Activated T-helper 2 cell treated with anti-CD3 and anti-CD28 coated beads, Interferon-gamma antibody, Interleukin-2, Interleukin-4, amounts not matched to agents 10 μg/mL and 5 μg/mL and 100 μg/mL, durations not matched to agents 14 hours and 24 hours and 36 hours (primary cell): Measurements from ENCODE around the gene RAB4A. TPM values are rescaled to one million over a fixed set of nuclear protein-coding genes. Genes with fewer than 3 reads are reported as not detected.
A peak's percentile ranks its signal among the peaks of the same experiment; 100 is the strongest.

ENCODE experiments used
- DNase-seq: peaks from one replicate; pipeline ENCODE4 v3.0.0; 2021; ENCODE audit warnings: low spot score
- H3K27ac Mint-ChIP-seq: one replicate; pipeline ENCODE4 v1.8.0; 2021; ENCODE audit warnings: mixed read lengths
- H3K27me3 Mint-ChIP-seq: one replicate; pipeline ENCODE4 v1.8.0; 2021; ENCODE audit warnings: low read depth, mixed read lengths
- H3K36me3 Mint-ChIP-seq: one replicate; pipeline ENCODE4 v1.8.0; 2021; ENCODE audit warnings: low read depth, mixed read lengths
- H3K4me1 Mint-ChIP-seq: one replicate; pipeline ENCODE4 v1.8.0; 2021; ENCODE audit warnings: low read depth, mixed read lengths
- H3K4me3 Mint-ChIP-seq: one replicate; pipeline ENCODE4 v1.8.0; 2021; ENCODE audit warnings: low read depth, mild to moderate bottlenecking, moderate library complexity, mixed read lengths
- H3K9me3 Mint-ChIP-seq: one replicate; pipeline ENCODE4 v1.8.0; 2021; ENCODE audit warnings: mixed read lengths
- intact Hi-C: fragments of 100-400 bp; cut with micrococcal nuclease; formaldehyde crosslinking; loops from one replicate; pipeline ENCODE4 v1.15.1; 2023
- total RNA-seq: library from RNA; stranded (reverse); gene quantifications from 2 replicates; pipeline ENCODE4 v1.2.3, GENCODE V29; 2022

The RAB4A gene
- total RNA-seq, 1 donor from 2014 or later = 25.7 TPM

DNA sequence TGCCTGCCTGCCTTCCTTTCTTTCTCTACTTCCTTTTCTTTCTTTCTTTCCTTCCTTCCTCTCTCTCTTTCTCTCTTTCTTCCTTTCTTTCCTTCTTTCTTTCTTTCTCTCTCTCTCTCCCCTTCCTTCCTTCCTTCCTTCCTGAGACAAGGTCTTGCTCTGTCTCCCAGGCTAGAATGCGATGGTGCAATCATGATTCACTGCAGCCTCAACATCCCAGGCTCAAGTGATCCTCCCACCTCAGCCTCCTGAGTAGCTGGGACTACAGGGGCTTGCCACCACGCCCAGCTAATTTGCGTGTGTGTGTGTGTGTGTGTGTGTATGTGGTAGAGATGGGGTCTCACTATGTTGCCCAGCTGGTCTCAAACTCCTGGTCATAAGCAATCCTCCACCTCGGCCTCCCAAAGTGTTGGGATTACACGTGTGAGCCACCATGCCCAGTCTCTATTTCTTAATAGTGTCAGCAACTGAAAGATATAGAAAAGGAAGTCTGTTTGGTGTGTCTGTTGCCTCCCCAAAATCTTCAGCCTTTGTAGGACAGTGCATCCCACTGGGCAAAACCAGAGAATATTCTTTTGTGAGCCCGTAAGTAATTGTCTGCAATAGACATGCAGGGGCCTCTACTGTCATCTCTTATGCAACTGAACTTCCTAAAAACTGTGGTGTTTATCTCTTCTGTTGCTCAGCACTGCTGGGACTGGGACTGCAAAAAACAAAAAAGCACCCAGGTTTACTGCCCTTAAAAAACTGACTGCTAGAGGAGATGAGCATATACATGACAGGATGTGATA is 20.9 kb upstream of the RAB4A start:
- Mint-ChIP-seq H3K9me3 (no peaks in the 10 kb centered on the region), H3K27ac (no peak overlapping the region), H3K27me3 (peaks cover 6% of the 10 kb centered on the region), H3K36me3 (no peaks in the 10 kb centered on the region), H3K4me1 (peaks cover 39% of the 10 kb centered on the region), H3K4me3 (no peak overlapping the region)
- no peak for DNase-seq
- intact Hi-C loops = loop anchor here (5.0 to 10.0 kb wide), 2 partner anchors 375 to 513 kb away; partner anchors contain the start of genes RHOU, TAF5L and URB2

DNA sequence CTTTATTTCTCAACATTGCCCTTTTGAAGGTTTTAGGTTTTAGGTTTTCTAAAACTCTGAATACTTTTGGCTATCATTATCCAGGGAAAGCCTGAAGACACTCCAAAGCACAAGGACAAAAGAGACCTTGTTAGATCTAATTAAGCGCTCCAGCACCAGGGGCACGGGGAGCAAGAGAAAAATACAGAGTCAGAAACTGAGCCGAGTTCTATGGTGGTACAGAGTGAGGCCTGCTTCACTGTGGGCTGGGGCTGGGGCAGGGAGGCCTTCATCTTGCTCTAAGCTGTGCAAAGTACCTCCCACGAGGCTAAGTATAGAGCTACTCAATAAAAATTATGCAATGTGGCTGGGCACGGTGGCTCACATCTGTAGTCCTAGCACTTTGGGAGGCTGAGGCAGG is 19.7 kb upstream of the RAB4A start:
- peaks cover 43% of the 10 kb centered on the region for H3K4me1 Mint-ChIP-seq
- H3K27me3 Mint-ChIP-seq = peaks cover 3% of the 10 kb centered on the region
- no peak overlapping the region for H3K4me3 Mint-ChIP-seq
- H3K27ac Mint-ChIP-seq = peak overlapping the region; percentile 24
- H3K9me3 Mint-ChIP-seq = no peaks in the 10 kb centered on the region
- intact Hi-C loops = loop anchor here (5.0 to 10.0 kb wide), 2 partner anchors 374 to 514 kb away; partner anchors contain the start of genes RHOU, TAF5L and URB2
- no peak for DNase-seq
- no peaks in the 10 kb centered on the region for H3K36me3 Mint-ChIP-seq

DNA sequence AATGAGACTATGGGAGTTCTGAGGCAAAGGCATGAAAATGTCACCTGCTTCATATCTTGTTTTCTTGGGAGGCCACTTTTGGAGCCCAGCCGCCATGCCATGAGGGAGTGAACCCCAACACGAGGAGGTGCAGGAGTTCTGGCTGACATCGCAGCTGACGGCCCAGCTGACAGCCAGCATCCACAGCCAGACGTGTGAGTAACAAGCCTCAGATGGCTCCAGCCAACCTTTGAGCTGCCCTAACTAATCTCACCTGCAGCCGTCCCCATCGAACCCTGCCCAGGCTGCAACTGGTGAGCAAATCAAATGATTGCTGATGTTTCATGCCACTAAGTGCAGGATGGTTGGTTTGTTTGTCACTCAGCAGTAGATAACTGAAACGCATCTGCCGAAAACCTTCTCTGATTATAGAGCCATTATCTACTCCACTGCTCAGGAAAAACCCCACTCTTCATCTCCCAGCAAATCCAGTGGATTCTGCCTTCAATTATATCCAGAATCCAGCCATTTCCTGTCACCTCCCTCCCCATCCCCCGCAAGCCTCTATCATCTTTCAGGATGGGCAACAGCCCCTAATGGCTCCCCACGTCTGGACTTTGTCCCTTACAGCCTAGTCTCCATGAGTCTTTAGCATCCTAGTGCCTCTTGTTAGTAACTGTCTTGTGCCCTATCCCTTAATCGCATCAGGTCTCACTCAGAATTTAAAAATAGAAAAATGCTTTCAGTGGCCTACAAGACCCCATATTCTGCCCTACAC is 18.5 kb upstream of the RAB4A start:
- H3K9me3 Mint-ChIP-seq = no peaks in the 10 kb centered on the region
- no peak overlapping the region for H3K4me3 Mint-ChIP-seq
- H3K36me3 Mint-ChIP-seq = no peaks in the 10 kb centered on the region
- H3K27ac Mint-ChIP-seq = peak overlapping the region; percentile 90
- peaks cover 5% of the 10 kb centered on the region for H3K27me3 Mint-ChIP-seq
- intact Hi-C loops = loop anchor here (2.0 to 10.0 kb wide), 3 partner anchors 188 to 515 kb away; partner anchors contain the start of genes RHOU, TAF5L and URB2
- H3K4me1 Mint-ChIP-seq = peaks cover 43% of the 10 kb centered on the region
- no peak for DNase-seq

DNA sequence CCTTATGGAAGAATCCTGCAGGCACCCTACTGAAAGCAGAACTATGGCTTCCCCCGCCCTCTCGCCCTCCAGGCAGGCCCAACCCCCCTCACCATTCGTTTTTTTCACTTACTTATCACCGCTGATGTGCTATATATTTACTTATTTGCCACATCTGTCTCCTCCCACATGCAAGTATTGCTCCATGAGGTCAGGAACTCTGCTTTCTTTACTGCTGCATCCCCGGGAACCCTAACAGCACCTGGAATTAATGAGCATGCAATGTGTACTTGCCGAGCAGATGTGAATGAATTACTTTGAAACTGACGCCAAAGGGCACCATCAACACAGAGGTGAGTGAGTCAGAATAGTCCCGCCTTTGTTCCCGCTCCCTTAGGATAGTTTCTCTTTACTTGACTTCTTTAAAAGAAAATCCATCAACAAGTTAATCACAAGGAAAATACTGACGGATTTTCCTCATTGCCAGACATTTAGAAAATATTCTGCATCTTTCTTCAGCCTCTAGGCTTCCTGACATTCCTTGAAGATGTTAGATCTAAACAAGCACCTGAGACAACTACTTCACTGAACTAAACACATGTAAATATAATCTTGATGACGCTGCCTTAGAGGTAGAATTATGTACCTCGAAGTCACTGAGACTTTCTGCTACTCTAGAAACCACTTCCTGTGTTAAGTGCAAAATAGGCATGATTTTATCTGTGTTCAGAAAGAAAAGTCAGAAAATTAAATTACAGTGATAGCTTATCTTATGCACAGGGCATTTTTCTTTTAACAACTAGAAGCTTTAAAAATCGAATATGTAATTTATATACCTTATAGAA is 17.5 kb upstream of the RAB4A start:
- peak overlapping the region; percentile 90 for H3K27ac Mint-ChIP-seq
- H3K4me3 Mint-ChIP-seq = peak overlapping the region; percentile 73
- no peak for DNase-seq
- no peaks in the 10 kb centered on the region for H3K9me3 Mint-ChIP-seq
- H3K4me1 Mint-ChIP-seq = peaks cover 50% of the 10 kb centered on the region
- H3K36me3 Mint-ChIP-seq = no peaks in the 10 kb centered on the region
- intact Hi-C loops = loop anchor here (2.0 to 10.0 kb wide), 3 partner anchors 187 to 516 kb away; partner anchors contain the start of genes RHOU, TAF5L and URB2
- peaks cover 5% of the 10 kb centered on the region for H3K27me3 Mint-ChIP-seq

DNA sequence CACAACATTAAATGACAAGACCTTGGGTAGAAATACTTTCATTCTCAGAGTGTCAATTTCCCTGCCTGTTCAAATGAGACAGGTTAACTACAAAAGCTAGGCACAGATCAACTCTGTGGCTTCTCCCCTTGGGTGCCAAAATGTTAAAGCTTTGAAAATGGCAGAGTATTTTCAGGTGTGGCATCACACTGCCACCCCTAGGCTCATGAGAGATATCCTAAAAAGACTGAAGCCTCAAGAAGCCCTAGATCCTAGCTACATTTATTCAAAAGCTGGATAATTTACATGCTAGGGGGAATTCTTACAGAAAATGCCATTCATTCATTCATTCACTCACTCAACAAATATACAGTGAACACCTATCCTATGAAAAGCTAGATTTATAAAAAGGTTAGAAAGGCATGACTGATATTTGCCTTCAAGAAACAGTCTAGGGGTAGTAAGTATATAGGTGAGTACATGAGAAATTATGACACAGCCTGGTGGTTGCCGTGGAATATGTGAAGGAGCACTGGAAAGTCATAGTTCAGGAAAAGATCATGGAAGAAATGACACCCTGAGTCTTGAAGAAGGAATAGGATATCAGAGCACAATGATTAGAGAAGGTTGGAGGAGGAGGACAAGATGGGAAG is 15.9 kb upstream of the RAB4A start:
- Mint-ChIP-seq H3K9me3 (no peaks in the 10 kb centered on the region), H3K27ac (peak overlapping the region; percentile 4), H3K4me3 (no peak overlapping the region), H3K4me1 (peaks cover 44% of the 10 kb centered on the region), H3K27me3 (peaks cover 2% of the 10 kb centered on the region), H3K36me3 (no peaks in the 10 kb centered on the region)
- intact Hi-C loops = loop anchor here (5.0 to 10.0 kb wide), 2 partner anchors 370 to 518 kb away; partner anchors contain the start of genes RHOU, TAF5L and URB2
- no peak for DNase-seq

DNA sequence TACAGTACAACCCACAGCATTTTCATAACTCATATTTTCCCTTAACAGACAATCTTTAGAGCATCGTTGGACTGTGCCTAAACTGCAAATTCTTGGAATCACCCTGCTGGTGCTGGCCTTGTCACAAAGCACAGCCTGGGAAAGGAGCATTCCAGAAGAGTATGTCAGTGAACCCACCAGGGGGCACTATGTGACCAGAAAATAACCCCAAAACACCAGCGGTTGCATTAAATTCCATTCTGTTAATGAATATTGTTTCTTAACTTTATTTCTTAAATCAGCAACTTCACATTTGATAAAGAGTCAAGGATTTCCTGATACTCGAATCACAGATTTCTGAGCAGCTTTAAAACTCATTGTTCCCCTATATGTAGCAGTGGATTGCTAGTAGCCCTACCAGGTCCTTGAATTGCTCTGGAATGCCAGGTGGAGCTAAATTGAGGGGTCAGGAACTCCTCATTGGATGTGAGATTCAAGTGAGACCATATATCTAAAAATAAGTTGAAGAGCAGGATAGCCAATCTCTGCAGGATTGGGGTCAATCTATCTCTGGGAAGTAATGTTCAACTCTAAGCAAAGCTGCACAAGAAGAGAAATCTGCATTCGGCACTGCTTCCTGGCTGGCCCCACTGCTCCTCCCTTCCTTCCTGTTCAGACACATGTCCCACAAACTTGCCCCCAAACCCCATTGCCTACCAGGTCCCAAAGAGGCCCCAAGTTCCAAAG is 12.7 kb upstream of the RAB4A start:
- Mint-ChIP-seq H3K27ac (no peak overlapping the region), H3K36me3 (no peaks in the 10 kb centered on the region), H3K4me3 (no peak overlapping the region), H3K9me3 (no peaks in the 10 kb centered on the region), H3K4me1 (peaks cover 24% of the 10 kb centered on the region), H3K27me3 (peaks cover 2% of the 10 kb centered on the region)
- DNase-seq = peak; percentile 32
- intact Hi-C loops = loop anchor here (1.0 to 10.0 kb wide), 3 partner anchors 224 to 367 kb away; partner anchors contain the start of genes TAF5L and URB2

DNA sequence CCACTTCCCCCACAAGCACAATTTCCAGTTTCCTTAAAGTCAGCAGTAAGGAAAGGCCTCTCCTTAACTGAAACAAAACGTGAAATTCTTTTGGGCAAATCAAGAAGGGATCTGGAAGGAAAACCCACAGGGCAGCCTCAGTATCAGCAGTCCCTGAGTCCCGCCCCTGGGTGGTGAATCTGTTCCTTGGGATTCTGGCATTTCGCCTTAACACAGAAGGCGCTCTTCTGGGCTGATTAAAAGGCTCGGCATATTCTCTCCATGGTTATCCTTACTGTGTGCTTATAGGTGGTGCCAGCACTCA is 12.2 kb upstream of the RAB4A start:
- peaks cover 2% of the 10 kb centered on the region for H3K27me3 Mint-ChIP-seq

DNA sequence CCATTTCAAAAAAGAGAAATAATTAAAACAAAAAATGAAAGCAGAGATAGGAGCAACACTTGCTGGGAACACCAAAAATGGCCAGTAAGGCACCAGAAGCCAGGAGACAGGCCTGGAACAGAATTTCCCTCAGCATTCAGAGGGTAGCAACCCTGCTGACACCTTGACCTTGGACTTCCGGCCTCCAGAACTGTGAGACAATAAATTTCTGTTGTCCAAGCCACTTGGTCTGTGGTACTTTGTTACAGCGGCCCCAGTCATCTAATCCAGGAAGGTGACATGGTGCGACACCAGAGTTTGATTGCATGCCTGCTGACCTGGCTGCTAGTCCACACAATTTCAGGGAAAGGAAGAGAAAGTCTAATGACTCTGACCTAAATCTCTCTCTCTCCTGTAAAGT is 10.6 kb upstream of the RAB4A start:
- Mint-ChIP-seq H3K9me3 (no peaks in the 10 kb centered on the region), H3K27ac (no peak overlapping the region), H3K36me3 (no peaks in the 10 kb centered on the region), H3K4me1 (peaks cover 12% of the 10 kb centered on the region), H3K27me3 (peaks cover 2% of the 10 kb centered on the region), H3K4me3 (no peak overlapping the region)
- intact Hi-C loops = no loop called here
- DNase-seq = no peak

More for the DNA sequence above, 12.2 kb upstream of the RAB4A start:
- DNase-seq = no peak
- no peak overlapping the region for H3K27ac Mint-ChIP-seq
- intact Hi-C loops = loop anchor here (1.0 to 10.0 kb wide), 3 partner anchors 224 to 366 kb away; partner anchors contain the start of genes TAF5L and URB2
- H3K4me3 Mint-ChIP-seq = no peak overlapping the region
- no peaks in the 10 kb centered on the region for H3K36me3 Mint-ChIP-seq
- no peaks in the 10 kb centered on the region for H3K9me3 Mint-ChIP-seq
- H3K4me1 Mint-ChIP-seq = peaks cover 19% of the 10 kb centered on the region

DNA sequence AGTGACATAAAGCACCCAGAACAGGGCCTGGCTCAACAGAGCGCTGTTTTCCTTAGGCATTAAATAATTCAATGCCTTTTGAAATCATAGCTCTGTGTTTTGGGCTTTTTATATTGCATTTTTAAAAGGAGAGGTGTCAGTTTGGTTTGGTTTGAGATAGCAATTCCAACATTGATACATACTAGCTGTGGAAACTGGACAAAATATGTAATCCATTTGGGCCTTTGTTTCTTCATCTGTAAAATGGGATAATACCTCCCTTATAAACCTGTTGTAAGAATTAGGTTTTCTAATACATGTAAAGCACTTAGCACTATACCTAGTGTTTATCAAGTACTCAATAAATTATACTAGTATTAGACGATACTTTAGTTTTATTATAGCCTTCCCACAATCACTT is 8.7 kb upstream of the RAB4A start:
- Mint-ChIP-seq H3K9me3 (peaks cover 10% of the 10 kb centered on the region), H3K27me3 (peaks cover 3% of the 10 kb centered on the region)
- intact Hi-C loops = no loop called here

DNA sequence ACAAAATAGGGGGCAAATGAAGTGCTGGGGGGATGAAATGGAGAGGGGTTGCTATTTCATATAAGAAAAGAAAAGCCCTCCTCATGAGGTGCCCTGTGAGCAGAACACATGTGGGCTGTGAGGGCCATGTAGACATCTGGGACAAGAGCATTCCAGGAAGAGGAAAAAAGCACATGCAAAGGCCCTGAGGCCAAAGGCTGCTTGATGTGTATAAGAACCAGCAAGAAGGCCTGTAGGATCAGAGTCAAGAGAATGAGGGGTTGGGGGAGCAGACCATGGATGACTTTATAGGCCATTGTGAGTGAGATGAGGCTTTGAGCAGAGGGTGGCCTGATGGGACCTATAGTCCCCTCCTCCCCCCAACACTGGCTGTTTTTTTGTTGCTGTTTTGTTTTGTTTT is 7.7 kb upstream of the RAB4A start:
- DNase-seq = no peak
- Mint-ChIP-seq H3K27ac (no peak overlapping the region), H3K4me1 (peaks cover 12% of the 10 kb centered on the region), H3K9me3 (peaks cover 11% of the 10 kb centered on the region), H3K4me3 (no peak overlapping the region), H3K27me3 (peaks cover 3% of the 10 kb centered on the region), H3K36me3 (peaks cover 10% of the 10 kb centered on the region)
- intact Hi-C loops = no loop called here

More for the DNA sequence above, 8.7 kb upstream of the RAB4A start:
- no peak overlapping the region for H3K4me3 Mint-ChIP-seq
- peaks cover 18% of the 10 kb centered on the region for H3K4me1 Mint-ChIP-seq
- H3K36me3 Mint-ChIP-seq = peaks cover 10% of the 10 kb centered on the region
- H3K27ac Mint-ChIP-seq = no peak overlapping the region
- DNase-seq = no peak

DNA sequence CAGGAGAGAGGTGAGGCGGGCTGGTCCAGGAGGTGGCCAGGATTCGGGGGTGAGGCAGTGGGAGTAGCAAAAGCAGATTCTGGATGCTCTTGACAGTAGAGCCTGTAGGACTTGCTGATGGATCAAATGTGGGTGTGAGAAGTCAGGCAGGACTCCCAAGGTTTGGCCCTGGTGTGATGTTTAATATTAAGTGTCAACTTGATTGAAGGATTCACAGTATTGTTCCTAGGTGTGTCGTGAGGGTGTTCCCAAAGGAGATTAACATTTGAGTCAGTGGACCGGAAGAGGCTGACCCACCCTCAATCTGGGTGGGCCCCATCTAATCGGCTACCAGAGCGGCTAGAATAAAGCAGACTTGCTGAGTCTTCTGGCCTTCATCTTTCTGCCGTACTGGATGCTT is 6.8 kb upstream of the RAB4A start:
- Mint-ChIP-seq H3K27me3 (peaks cover 3% of the 10 kb centered on the region), H3K4me3 (no peak overlapping the region), H3K4me1 (peaks cover 8% of the 10 kb centered on the region), H3K9me3 (peaks cover 11% of the 10 kb centered on the region), H3K36me3 (peaks cover 10% of the 10 kb centered on the region), H3K27ac (no peak overlapping the region)
- no peak for DNase-seq
- intact Hi-C loops = no loop called here
